HT-29 (cell line): ENCODE data around the gene KCNIP4. TPM values are rescaled to one million over a fixed set of nuclear protein-coding genes. Genes with fewer than 3 reads are reported as not detected.

Experiments used
- DNase-seq: peaks from one replicate; pipeline ENCODE4 v3.0.0-alpha.2; 2015; ENCODE audit warnings: low spot score
- total RNA-seq: library from RNA; depleted of rRNA; stranded (reverse); fragments of >200 nt; shearing (Covaris generic); gene quantifications from 2 replicates; pipeline ENCODE4 v1.2.3, GENCODE V29; 2014

The KCNIP4 gene
- total RNA-seq, 1 experiment from 2014 or later, result not detected

GRCh38 chr4:21695141-21695540 is 253.4 kb downstream of the KCNIP4 start:
- no peak for DNase-seq

- no peak for DNase-seq
Measured at GRCh38 chr4:21692241-21692640, 256.3 kb downstream of the KCNIP4 start.

GRCh38 chr4:21688596-21689265 is 259.8 kb downstream of the KCNIP4 start:
- no peak for DNase-seq

- DNase-seq, result no peak
Measured at GRCh38 chr4:21685911-21686310, 262.7 kb downstream of the KCNIP4 start.

- DNase-seq, result no peak
Measured at GRCh38 chr4:21680326-21680898, 268.2 kb downstream of the KCNIP4 start.

- DNase-seq, result no peak
Measured at GRCh38 chr4:21678711-21679110, 269.9 kb downstream of the KCNIP4 start.

GRCh38 chr4:21677173-21677572 is 271.4 kb downstream of the KCNIP4 start:
- no peak for DNase-seq

- no peak for DNase-seq
Measured at GRCh38 chr4:21664355-21664754, 284.2 kb downstream of the KCNIP4 start.

- DNase-seq, result peak; percentile 10
Measured at GRCh38 chr4:21656832-21657231, 291.7 kb downstream of the KCNIP4 start.

GRCh38 chr4:21655031-21655430 is 293.5 kb downstream of the KCNIP4 start:
- DNase-seq, result no peak

- no peak for DNase-seq
Measured at GRCh38 chr4:21652508-21653231, 295.9 kb downstream of the KCNIP4 start.

- DNase-seq, result no peak
Measured at GRCh38 chr4:21649391-21650090, 299.0 kb downstream of the KCNIP4 start.

GRCh38 chr4:21645776-21646175 is 302.8 kb downstream of the KCNIP4 start:
- no peak for DNase-seq

GRCh38 chr4:21641696-21642095 is 306.9 kb downstream of the KCNIP4 start:
- DNase-seq, result no peak

- no peak for DNase-seq
Measured at GRCh38 chr4:21638171-21638725, 310.3 kb downstream of the KCNIP4 start.

GRCh38 chr4:21628916-21629610 is 319.5 kb downstream of the KCNIP4 start:
- DNase-seq, result no peak

- DNase-seq, result no peak
Measured at GRCh38 chr4:21628116-21628670, 320.4 kb downstream of the KCNIP4 start.

GRCh38 chr4:21625447-21625846 is 323.1 kb downstream of the KCNIP4 start:
- DNase-seq, result no peak

GRCh38 chr4:21605006-21605405 is 343.6 kb downstream of the KCNIP4 start:
- no peak for DNase-seq

- no peak for DNase-seq
Measured at GRCh38 chr4:21596521-21596920, 352.1 kb downstream of the KCNIP4 start.

GRCh38 chr4:21593671-21594001 is 354.9 kb downstream of the KCNIP4 start:
- DNase-seq, result no peak
